NCI-H1048 (cell line): Measurements from ENCODE around the gene STN1.

Source experiments
- DNase-seq: peaks from one replicate; lab custom pipeline; 2025; lab: John Stamatoyannopoulos, UW

STN1 gene

GRCh38 chr10:103894441-103894864 lies 23.5 kb downstream of the STN1 start:
- DNase-seq, result no peak

GRCh38 chr10:103893817-103894216 lies 24.2 kb downstream of the STN1 start:
- no peak for DNase-seq

- no peak for DNase-seq
Observed at GRCh38 chr10:103892181-103892580, 25.8 kb downstream of the STN1 start.

GRCh38 chr10:103890688-103891087 lies 27.3 kb downstream of the STN1 start:
- no peak for DNase-seq

- no peak for DNase-seq
Observed at GRCh38 chr10:103890194-103890658, 27.8 kb downstream of the STN1 start.

- DNase-seq, result no peak
Observed at GRCh38 chr10:103889121-103889720, 28.8 kb downstream of the STN1 start.

- DNase-seq, result peak; percentile 6
Observed at GRCh38 chr10:103888113-103888841, 29.7 kb downstream of the STN1 start.

- no peak for DNase-seq
Observed at GRCh38 chr10:103885617-103886016, 32.4 kb downstream of the STN1 start.

GRCh38 chr10:103884681-103885139 lies 33.3 kb downstream of the STN1 start:
- no peak for DNase-seq

- DNase-seq, result no peak
Observed at GRCh38 chr10:103882285-103883007, 35.5 kb downstream of the STN1 start.

- no peak for DNase-seq
Observed at GRCh38 chr10:103881416-103882284, 36.3 kb downstream of the STN1 start.

- no peak for DNase-seq
Observed at GRCh38 chr10:103879831-103880230, 38.2 kb downstream of the STN1 start.

- DNase-seq, result no peak
Observed at GRCh38 chr10:103879409-103879808, 38.6 kb downstream of the STN1 start.

GRCh38 chr10:103877861-103878260 lies 40.1 kb downstream of the STN1 start:
- DNase-seq, result no peak

GRCh38 chr10:103876155-103876554 lies 41.8 kb downstream of the STN1 start:
- DNase-seq, result no peak

GRCh38 chr10:103874730-103875129 lies 43.3 kb downstream of the STN1 start:
- DNase-seq, result no peak

- DNase-seq, result no peak
Observed at GRCh38 chr10:103872137-103872931, 45.6 kb downstream of the STN1 start.

GRCh38 chr10:103871006-103871405 lies 47.0 kb downstream of the STN1 start:
- no peak for DNase-seq

GRCh38 chr10:103870516-103870915 lies 47.5 kb downstream of the STN1 start:
- DNase-seq, result no peak

- DNase-seq, result no peak
Observed at GRCh38 chr10:103869336-103869735, 48.6 kb downstream of the STN1 start.

- DNase-seq, result no peak
Observed at GRCh38 chr10:103868200-103868599, 49.8 kb downstream of the STN1 start.
